ENCODE data around the gene RNF166. TPM values are rescaled to one million over a fixed set of nuclear protein-coding genes. Genes with fewer than 3 reads are reported as not detected.

Gene RNF166
- polyA plus RNA-seq, 1 experiment = 6.8 TPM

DNA sequence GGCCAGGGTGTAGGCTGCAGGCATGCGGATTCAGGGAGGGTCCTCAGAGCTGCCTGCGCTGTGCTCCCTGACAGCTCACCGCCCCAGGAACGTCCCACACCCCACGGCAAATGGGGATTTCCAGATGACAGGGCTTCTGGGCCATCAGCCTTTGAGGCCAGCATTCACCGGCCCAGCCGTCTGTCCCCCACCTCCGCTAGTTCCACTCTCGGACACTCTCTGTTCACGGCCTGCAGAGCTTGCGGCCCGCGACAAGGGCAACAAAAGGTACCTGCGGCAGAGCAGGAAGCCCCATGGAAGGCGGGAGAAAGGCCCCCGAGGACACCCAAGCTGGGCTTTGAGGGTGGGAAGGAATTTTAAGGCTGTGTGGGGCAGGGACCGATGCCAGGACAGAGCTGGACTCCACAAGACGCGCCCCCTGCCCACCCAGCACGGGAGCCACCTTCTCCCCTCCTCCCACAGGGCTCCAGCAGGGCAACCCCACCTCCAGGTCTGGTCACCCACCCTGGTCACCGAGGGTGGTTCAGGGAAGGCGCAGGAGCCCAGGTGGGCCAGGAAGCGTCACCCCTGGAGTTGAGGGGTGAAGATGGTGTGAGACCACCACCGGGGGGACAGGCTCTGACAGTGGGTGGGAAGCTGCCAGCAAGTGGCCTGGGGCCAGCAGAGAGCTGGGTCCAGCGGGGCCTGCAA, 49.8 kb downstream of the RNF166 start:
- DNase-seq (ENCODE audit: low read depth, low spot score) = no peak
- ChIA-PET POLR2A (no interaction called here), CTCF (no interaction called here)
- TF ChIP-seq, protein P1, sequence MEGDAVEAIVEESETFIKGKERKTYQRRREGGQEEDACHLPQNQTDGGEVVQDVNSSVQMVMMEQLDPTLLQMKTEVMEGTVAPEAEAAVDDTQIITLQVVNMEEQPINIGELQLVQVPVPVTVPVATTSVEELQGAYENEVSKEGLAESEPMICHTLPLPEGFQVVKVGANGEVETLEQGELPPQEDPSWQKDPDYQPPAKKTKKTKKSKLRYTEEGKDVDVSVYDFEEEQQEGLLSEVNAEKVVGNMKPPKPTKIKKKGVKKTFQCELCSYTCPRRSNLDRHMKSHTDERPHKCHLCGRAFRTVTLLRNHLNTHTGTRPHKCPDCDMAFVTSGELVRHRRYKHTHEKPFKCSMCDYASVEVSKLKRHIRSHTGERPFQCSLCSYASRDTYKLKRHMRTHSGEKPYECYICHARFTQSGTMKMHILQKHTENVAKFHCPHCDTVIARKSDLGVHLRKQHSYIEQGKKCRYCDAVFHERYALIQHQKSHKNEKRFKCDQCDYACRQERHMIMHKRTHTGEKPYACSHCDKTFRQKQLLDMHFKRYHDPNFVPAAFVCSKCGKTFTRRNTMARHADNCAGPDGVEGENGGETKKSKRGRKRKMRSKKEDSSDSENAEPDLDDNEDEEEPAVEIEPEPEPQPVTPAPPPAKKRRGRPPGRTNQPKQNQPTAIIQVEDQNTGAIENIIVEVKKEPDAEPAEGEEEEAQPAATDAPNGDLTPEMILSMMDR (IDR thresholded peaks at IDR 0.05; ENCODE audit: low read depth, low read length) = no peak
- Histone ChIP-seq H3K9me3 (ENCODE audit: control insufficient read depth, insufficient read depth, low read length) (no peaks in the 10 kb centered on the region; the same call in 1 of the 2 replicates), H3K27ac (ENCODE audit: low read depth, low read length) (no peak overlapping the region), H3K4me3 (ENCODE audit: low read depth, low read length) (no peak overlapping the region), H3K27me3 (ENCODE audit: control insufficient read depth, insufficient read depth, low read length) (no peaks in the 10 kb centered on the region)

DNA sequence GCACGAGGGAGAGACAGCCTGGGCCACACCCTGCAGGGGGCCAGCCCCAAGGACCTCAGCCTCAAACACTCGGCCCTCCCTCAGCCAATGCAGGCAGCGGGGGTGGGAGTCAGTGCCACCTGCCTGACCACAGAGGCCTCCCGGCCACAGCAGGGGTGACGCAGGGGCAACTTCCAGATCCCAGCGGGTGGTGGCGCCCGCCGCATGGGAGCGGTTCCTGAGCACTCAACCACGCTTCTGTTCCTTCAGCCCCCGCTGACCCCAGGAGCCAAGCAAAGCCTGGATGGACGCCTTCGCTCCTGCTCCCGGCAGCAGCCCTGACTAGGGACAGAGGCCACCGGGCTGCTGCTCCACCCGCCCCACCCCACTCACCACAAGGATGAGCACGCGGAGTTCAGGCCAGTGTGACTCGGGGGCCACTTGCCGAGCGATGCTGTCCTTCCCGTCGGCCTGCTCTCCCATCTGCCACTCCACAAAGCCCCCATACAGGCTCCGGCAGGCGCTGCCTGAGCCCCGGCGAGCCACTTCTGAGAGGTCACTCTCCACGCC, 50.4 kb downstream of the RNF166 start:
- TF ChIP-seq, protein P1 (IDR thresholded peaks at IDR 0.05; ENCODE audit: low read depth, low read length) = no peak
- Histone ChIP-seq H3K9me3 (ENCODE audit: control insufficient read depth, insufficient read depth, low read length) (no peaks in the 10 kb centered on the region; the same call in 1 of the 2 replicates), H3K4me3 (ENCODE audit: low read depth, low read length) (no peak overlapping the region), H3K27ac (ENCODE audit: low read depth, low read length) (no peak overlapping the region), H3K27me3 (ENCODE audit: control insufficient read depth, insufficient read depth, low read length) (no peaks in the 10 kb centered on the region)
- POLR2A ChIA-PET = no interaction called here
- no peak for DNase-seq (ENCODE audit: low read depth, low spot score)
- CTCF ChIA-PET = no interaction called here

DNA sequence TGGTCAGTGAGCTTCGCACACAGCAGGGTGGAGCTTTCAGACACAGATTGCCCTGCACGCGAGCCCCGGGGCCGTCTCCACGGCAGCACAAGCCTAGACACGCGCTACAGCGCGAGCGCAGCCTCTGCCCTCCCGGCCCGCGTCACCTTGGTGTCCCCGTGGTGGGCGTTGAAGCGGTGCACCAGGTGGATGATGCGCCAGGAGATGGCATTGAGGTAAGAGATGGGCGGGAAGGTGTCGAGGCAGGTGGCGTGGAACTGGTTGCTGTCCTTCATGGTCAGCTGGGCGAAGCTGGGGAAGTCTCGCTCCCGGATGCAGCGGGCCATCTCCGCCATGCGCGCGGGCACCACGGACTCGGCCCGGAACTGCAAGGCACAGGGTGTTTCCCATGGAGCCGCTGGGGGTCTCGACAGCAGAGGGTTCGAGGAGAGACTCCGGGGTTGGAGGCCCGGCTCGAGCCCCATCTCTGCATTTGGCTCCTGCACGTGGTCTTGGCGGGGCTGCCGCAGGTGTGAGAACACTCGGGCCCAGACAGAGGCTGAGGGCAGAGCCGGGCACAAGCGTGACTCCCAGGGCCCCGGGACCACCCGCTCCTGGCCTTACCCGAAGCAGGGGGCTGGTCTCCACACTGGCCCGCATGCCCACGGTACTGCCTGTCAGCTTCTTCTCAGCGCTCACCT, 51.0 kb downstream of the RNF166 start:
- no peak for DNase-seq (ENCODE audit: low read depth, low spot score)
- ChIA-PET CTCF (no interaction called here), POLR2A (no interaction called here)
- Histone ChIP-seq H3K27me3 (ENCODE audit: control insufficient read depth, insufficient read depth, low read length) (no peaks in the 10 kb centered on the region), H3K27ac (ENCODE audit: low read depth, low read length) (no peak overlapping the region), H3K9me3 (ENCODE audit: control insufficient read depth, insufficient read depth, low read length) (no peaks in the 10 kb centered on the region; the same call in 1 of the 2 replicates), H3K4me3 (ENCODE audit: low read depth, low read length) (no peak overlapping the region)
- TF ChIP-seq, protein P1 (IDR thresholded peaks at IDR 0.05; ENCODE audit: low read depth, low read length) = no peak

DNA sequence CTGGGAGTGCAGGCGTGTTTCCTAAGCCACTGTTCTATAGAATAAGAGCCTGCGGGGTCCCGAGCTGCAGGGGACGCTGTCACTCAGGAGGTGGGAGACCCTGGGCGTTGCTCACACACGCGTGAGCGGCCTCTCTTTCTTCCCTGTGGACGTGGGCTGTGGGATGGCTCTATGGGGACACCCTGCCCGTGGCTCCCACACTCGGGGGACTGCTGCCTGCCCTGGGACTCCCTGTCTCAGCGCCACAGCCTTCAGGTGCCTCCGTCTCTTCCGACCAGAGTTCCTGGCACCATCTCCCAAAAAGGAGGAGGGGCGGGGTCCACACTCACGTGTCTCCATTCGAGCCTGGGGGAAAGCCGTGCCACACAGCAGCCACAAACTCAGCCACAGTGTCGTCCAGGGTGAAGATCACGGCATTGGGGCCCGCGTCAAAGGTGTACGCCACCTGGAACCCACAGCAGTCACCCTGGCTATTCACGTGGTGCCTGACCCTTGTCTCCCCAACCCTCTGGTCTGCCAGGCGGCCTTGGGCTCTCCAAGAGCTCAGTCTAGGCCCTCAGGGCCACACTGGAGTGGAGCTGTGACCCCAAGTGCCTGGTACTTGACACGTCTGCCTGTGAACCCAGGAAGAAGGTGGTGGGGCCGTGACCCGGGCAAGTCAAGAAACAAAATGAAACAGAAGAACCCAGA, 51.7 kb downstream of the RNF166 start:
- Histone ChIP-seq H3K27me3 (ENCODE audit: control insufficient read depth, insufficient read depth, low read length) (no peaks in the 10 kb centered on the region), H3K9me3 (ENCODE audit: control insufficient read depth, insufficient read depth, low read length) (no peaks in the 10 kb centered on the region; the same call in 1 of the 2 replicates), H3K4me3 (ENCODE audit: low read depth, low read length) (no peak overlapping the region), H3K27ac (ENCODE audit: low read depth, low read length) (no peak overlapping the region)
- TF ChIP-seq, protein P1 (IDR thresholded peaks at IDR 0.05; ENCODE audit: low read depth, low read length) = no peak
- ChIA-PET CTCF (no interaction called here), POLR2A (no interaction called here)
- no peak for DNase-seq (ENCODE audit: low read depth, low spot score)
